ENCODE measurements around the gene TENT5A.
"Not testable (repeated sequence)": the region's sequence is repeated elsewhere in the genome, so short reads cannot be mapped to it uniquely, and the experiment has no call there.

Gene TENT5A

DNA sequence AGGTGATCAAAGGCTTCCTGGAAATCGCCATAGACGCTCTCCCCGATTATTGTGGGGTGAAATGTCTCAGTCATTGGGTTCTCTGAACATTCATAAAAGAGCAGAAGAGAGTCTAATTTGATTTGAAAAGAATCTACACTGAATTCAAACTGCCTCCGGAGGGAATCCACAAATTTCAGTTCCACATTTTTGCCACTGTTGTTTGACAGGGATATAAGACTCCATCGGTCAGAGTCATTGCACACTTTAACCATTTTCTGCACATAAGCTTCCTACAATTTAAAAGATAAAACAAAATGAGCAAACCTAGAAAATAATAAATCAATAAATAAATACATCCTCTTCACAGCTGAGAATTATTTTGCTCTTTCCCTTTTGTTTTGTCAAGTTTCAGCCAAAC lies 2.3 kb downstream of the TENT5A start:
- no peak overlapping the region for H3K9ac ChIP-seq (ENCODE audit: low read depth, low read length)
- H3K27me3 ChIP-seq (ENCODE audit: control insufficient read depth, insufficient read depth, low read length) = peaks cover 40% of the 10 kb centered on the region
- H3K27ac ChIP-seq (ENCODE audit: low read depth, low read length) = no peak overlapping the region
- peak overlapping the region; percentile 10; the same call in 1 of the 2 replicates for H3K4me3 ChIP-seq (ENCODE audit: low read depth, low read length)
- no peaks in the 10 kb centered on the region for H3K36me3 ChIP-seq (ENCODE audit: control insufficient read depth, insufficient read depth, low read length)
- no peaks in the 10 kb centered on the region for H3K9me3 ChIP-seq (ENCODE audit: control insufficient read depth, insufficient read depth, low read length)
- H3K4me1 ChIP-seq (ENCODE audit: control insufficient read depth, insufficient read depth, low read length) = peaks cover 7% of the 10 kb centered on the region

DNA sequence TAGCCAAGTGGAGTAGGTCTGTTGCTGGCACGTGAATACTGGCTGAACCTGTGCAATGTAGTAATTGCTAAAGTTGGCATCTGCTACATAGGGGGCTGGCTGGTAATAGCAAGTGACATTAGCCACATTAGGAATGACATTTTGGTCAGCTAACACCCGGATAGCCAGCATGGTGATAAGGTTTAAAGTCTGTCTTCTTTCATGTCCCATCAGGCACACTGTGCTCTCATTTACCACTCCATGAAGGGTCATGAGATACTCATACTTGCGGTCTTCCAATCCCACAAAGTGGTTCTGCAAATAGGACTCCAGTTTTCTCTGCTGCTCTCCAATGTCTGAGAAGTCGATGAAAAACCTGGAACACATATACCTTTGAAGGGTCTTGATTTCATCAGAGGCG lies 2.8 kb downstream of the TENT5A start:
- no peaks in the 10 kb centered on the region for H3K9me3 ChIP-seq (ENCODE audit: control insufficient read depth, insufficient read depth, low read length)
- H3K27me3 ChIP-seq (ENCODE audit: control insufficient read depth, insufficient read depth, low read length) = peaks cover 38% of the 10 kb centered on the region
- H3K36me3 ChIP-seq (ENCODE audit: control insufficient read depth, insufficient read depth, low read length) = no peaks in the 10 kb centered on the region
- no peak overlapping the region for H3K9ac ChIP-seq (ENCODE audit: low read depth, low read length)
- peaks cover 7% of the 10 kb centered on the region for H3K4me1 ChIP-seq (ENCODE audit: control insufficient read depth, insufficient read depth, low read length)
- H3K4me3 ChIP-seq (ENCODE audit: low read depth, low read length) = no peak overlapping the region
- no peak overlapping the region for H3K27ac ChIP-seq (ENCODE audit: low read depth, low read length)

DNA sequence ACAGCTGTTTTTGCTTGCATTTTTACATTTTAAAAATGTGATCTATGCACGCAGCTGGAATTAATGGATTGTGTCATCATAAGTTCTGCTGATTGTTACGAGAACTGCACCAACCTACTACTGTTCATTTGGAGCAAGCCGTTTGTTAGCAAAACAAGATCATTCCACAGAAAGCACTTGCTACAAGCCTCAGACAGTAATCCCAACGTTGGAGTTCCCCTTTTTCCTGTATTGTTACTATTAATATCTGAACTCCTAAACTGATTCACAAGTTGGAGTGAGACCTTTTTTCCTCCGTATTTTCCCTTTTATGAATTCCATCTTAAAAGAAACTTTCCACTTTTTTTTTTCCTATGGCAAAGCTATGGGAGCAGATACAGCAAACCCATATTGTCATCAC lies 3.5 kb downstream of the TENT5A start:
- H3K4me3 ChIP-seq (ENCODE audit: low read depth, low read length) = no peak overlapping the region
- peaks cover 31% of the 10 kb centered on the region for H3K27me3 ChIP-seq (ENCODE audit: control insufficient read depth, insufficient read depth, low read length)

GRCh38 chr6:81747327-81747726 lies 5.2 kb downstream of the TENT5A start:
- Histone ChIP-seq H3K27ac (ENCODE audit: low read depth, low read length) (no peak overlapping the region), H3K9ac (ENCODE audit: low read depth, low read length) (no peak overlapping the region), H3K4me1 (ENCODE audit: control insufficient read depth, insufficient read depth, low read length) (peaks cover 2% of the 10 kb centered on the region; the same call in 1 of the 2 replicates), H3K27me3 (ENCODE audit: control insufficient read depth, insufficient read depth, low read length) (peaks cover 19% of the 10 kb centered on the region), H3K4me3 (ENCODE audit: low read depth, low read length) (no peak overlapping the region), H3K9me3 (ENCODE audit: control insufficient read depth, insufficient read depth, low read length) (no peaks in the 10 kb centered on the region), H3K36me3 (ENCODE audit: control insufficient read depth, insufficient read depth, low read length) (no peaks in the 10 kb centered on the region)

More for the DNA sequence above, 3.5 kb downstream of the TENT5A start:
- Histone ChIP-seq H3K4me1 (ENCODE audit: control insufficient read depth, insufficient read depth, low read length) (peaks cover 2% of the 10 kb centered on the region; the same call in 1 of the 2 replicates), H3K36me3 (ENCODE audit: control insufficient read depth, insufficient read depth, low read length) (no peaks in the 10 kb centered on the region), H3K9ac (ENCODE audit: low read depth, low read length) (no peak overlapping the region), H3K9me3 (ENCODE audit: control insufficient read depth, insufficient read depth, low read length) (no peaks in the 10 kb centered on the region), H3K27ac (ENCODE audit: low read depth, low read length) (no peak overlapping the region)

GRCh38 chr6:81744131-81744530 lies 8.3 kb downstream of the TENT5A start:
- no peaks in the 10 kb centered on the region for H3K4me1 ChIP-seq (ENCODE audit: control insufficient read depth, insufficient read depth, low read length)

DNA sequence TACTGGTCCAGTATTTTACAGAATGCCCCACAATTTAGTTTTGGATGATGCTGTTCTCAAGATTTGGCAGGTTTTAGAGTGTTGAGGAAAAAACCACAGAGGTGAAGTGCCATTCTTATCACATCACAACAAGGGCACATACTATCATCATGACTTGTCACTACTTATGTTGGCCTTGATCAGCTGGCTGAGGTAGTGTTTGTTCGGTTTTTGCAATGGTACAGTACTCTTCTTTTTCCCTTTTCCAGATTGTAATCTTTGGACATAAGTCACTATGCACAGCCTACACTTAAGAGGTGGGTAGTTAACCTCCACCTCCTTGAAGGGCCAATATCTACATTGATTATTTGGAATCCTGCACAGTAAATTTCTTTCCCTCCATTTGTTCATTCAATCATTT lies 8.8 kb downstream of the TENT5A start:
- no peak overlapping the region for H3K27ac ChIP-seq (ENCODE audit: low read depth, low read length)
- H3K9ac ChIP-seq (ENCODE audit: low read depth, low read length) = no peak overlapping the region
- H3K4me1 ChIP-seq (ENCODE audit: control insufficient read depth, insufficient read depth, low read length) = no peaks in the 10 kb centered on the region

More at GRCh38 chr6:81744131-81744530, 8.3 kb downstream of the TENT5A start:
- Histone ChIP-seq H3K27ac (ENCODE audit: low read depth, low read length) (no peak overlapping the region), H3K4me3 (ENCODE audit: low read depth, low read length) (no peak overlapping the region), H3K9ac (ENCODE audit: low read depth, low read length) (no peak overlapping the region), H3K27me3 (ENCODE audit: control insufficient read depth, insufficient read depth, low read length) (no peaks in the 10 kb centered on the region), H3K9me3 (ENCODE audit: control insufficient read depth, insufficient read depth, low read length) (no peaks in the 10 kb centered on the region), H3K36me3 (ENCODE audit: control insufficient read depth, insufficient read depth, low read length) (no peaks in the 10 kb centered on the region)

DNA sequence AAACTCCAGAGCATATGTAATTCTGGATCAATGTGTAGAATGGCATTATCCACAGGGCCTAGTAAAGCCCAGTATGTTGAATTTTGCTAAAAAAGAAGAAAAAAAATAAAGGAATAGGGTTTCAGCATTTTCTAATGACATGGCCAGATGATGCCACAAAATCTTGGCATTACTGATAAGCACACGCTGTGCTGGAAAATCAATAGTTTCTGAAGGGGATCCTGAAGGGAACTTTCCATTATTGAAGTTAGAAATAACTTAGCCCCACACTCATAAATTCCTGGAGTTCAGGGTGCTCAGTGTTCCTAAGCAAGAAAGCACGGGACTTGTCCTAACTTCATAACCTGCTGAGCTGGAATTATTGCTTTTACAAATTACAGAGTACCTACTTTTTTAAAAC lies 10.8 kb downstream of the TENT5A start:
- H3K27me3 ChIP-seq (ENCODE audit: control insufficient read depth, insufficient read depth, low read length) = no peaks in the 10 kb centered on the region
- H3K27ac ChIP-seq (ENCODE audit: low read depth, low read length) = no peak overlapping the region
- H3K4me3 ChIP-seq (ENCODE audit: low read depth, low read length) = no peak overlapping the region
- no peak overlapping the region for H3K9ac ChIP-seq (ENCODE audit: low read depth, low read length)
- H3K4me1 ChIP-seq (ENCODE audit: control insufficient read depth, insufficient read depth, low read length) = peaks cover 6% of the 10 kb centered on the region; the same call in 1 of the 2 replicates
- no peaks in the 10 kb centered on the region for H3K9me3 ChIP-seq (ENCODE audit: control insufficient read depth, insufficient read depth, low read length)
- no peaks in the 10 kb centered on the region for H3K36me3 ChIP-seq (ENCODE audit: control insufficient read depth, insufficient read depth, low read length)

More for the DNA sequence above, 8.8 kb downstream of the TENT5A start:
- H3K36me3 ChIP-seq (ENCODE audit: control insufficient read depth, insufficient read depth, low read length) = no peaks in the 10 kb centered on the region
- no peak overlapping the region for H3K4me3 ChIP-seq (ENCODE audit: low read depth, low read length)
- H3K27me3 ChIP-seq (ENCODE audit: control insufficient read depth, insufficient read depth, low read length) = no peaks in the 10 kb centered on the region
- H3K9me3 ChIP-seq (ENCODE audit: control insufficient read depth, insufficient read depth, low read length) = no peaks in the 10 kb centered on the region

GRCh38 chr6:81740591-81740990 lies 11.9 kb downstream of the TENT5A start:
- not testable (repeated sequence) for H3K9me3 ChIP-seq (ENCODE audit: control insufficient read depth, insufficient read depth, low read length); H3K36me3 ChIP-seq (ENCODE audit: control insufficient read depth, insufficient read depth, low read length); H3K4me1 ChIP-seq (ENCODE audit: control insufficient read depth, insufficient read depth, low read length); H3K9ac ChIP-seq (ENCODE audit: low read depth, low read length); H3K27me3 ChIP-seq (ENCODE audit: control insufficient read depth, insufficient read depth, low read length); H3K27ac ChIP-seq (ENCODE audit: low read depth, low read length); H3K4me3 ChIP-seq (ENCODE audit: low read depth, low read length)

DNA sequence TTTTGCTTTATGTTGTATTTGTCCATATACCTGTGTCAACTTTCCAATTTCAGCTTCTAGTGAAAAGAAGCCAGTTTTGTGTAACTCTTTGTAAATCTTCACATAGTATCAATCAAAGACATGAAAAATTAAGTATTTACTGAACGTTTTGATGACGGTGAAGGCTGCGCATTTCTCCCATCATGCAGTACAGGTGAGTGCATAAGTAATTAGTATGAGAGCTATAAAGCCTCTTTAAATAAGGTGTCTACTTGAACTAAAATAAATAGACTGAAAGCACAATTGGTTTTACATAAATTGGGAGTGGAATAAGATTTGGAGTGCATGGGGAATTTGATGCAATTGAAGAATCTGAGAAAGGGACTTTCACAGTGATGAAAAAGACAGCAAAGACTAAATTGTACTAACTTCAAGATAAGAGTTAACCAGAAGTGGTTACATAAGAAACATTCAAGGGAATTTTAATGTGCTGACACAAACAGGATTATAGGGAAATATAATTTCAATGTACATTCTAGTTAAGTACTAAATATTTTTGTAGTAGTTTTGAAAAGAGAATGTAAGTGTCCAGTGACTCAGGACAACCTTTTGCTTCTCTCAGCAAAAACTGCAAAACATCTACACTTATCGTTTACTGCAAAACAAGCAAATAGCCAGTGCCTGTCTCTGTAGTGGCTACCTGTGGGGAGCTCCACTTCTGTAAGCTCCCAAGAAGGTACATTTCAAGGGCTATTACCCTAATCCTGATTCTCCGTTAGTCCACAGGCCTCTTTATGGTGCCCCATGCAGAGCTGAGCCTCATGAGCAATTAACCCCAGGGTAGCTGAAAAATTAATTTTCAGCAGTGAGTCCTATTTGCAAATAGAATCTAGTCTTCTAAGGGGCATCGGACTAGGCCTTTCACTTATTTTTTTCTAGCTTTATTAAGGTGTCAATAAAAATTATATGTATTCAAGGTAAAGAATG lies 13.0 kb downstream of the TENT5A start:
- Histone ChIP-seq H3K27me3 (ENCODE audit: control insufficient read depth, insufficient read depth, low read length) (no peaks in the 10 kb centered on the region), H3K36me3 (ENCODE audit: control insufficient read depth, insufficient read depth, low read length) (no peaks in the 10 kb centered on the region), H3K4me1 (ENCODE audit: control insufficient read depth, insufficient read depth, low read length) (peaks cover 6% of the 10 kb centered on the region; the same call in 1 of the 2 replicates), H3K9ac (ENCODE audit: low read depth, low read length) (no peak overlapping the region), H3K9me3 (ENCODE audit: control insufficient read depth, insufficient read depth, low read length) (no peaks in the 10 kb centered on the region), H3K4me3 (ENCODE audit: low read depth, low read length) (no peak overlapping the region), H3K27ac (ENCODE audit: low read depth, low read length) (no peak overlapping the region)

- Histone ChIP-seq H3K9ac (ENCODE audit: low read depth, low read length) (no peak overlapping the region), H3K27ac (ENCODE audit: low read depth, low read length) (no peak overlapping the region), H3K4me3 (ENCODE audit: low read depth, low read length) (no peak overlapping the region), H3K9me3 (ENCODE audit: control insufficient read depth, insufficient read depth, low read length) (no peaks in the 10 kb centered on the region), H3K27me3 (ENCODE audit: control insufficient read depth, insufficient read depth, low read length) (no peaks in the 10 kb centered on the region), H3K36me3 (ENCODE audit: control insufficient read depth, insufficient read depth, low read length) (no peaks in the 10 kb centered on the region), H3K4me1 (ENCODE audit: control insufficient read depth, insufficient read depth, low read length) (peaks cover 6% of the 10 kb centered on the region; the same call in 1 of the 2 replicates)
Measured at GRCh38 chr6:81736428-81736827, 16.1 kb downstream of the TENT5A start.

DNA sequence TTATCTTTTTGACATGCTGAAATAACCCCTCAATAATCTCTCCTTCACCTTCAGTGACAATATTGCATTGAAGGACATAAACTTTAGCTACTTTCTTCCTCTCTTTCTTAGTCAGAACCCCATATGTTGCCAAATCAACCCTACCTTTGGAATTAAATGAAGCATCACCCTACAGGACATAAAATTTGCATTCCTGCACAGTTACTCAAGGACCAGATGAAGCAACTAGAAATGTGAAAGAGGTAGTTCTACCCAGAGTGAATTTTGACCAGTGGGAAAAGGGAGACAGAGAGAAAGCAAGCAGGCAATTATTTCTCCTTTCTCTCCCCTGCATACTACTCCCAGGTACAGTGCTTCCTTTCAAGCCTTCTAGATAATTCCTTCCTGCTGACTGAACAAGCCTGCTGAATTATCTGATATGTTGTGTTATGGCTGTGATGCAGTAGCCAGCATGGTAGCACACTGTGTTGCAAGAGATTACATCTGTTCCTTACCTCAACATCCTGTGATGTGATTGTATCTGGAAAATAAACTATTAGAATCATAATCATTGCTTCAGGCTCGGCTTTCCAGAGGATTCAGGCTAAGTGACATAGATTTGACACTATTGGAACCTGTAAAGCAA lies 16.6 kb downstream of the TENT5A start:
- H3K9me3 ChIP-seq (ENCODE audit: control insufficient read depth, insufficient read depth, low read length) = no peaks in the 10 kb centered on the region
- no peak overlapping the region for H3K9ac ChIP-seq (ENCODE audit: low read depth, low read length)
- H3K27ac ChIP-seq (ENCODE audit: low read depth, low read length) = no peak overlapping the region
- H3K27me3 ChIP-seq (ENCODE audit: control insufficient read depth, insufficient read depth, low read length) = no peaks in the 10 kb centered on the region
- peaks cover 6% of the 10 kb centered on the region; the same call in 1 of the 2 replicates for H3K4me1 ChIP-seq (ENCODE audit: control insufficient read depth, insufficient read depth, low read length)
- H3K4me3 ChIP-seq (ENCODE audit: low read depth, low read length) = no peak overlapping the region
- no peaks in the 10 kb centered on the region for H3K36me3 ChIP-seq (ENCODE audit: control insufficient read depth, insufficient read depth, low read length)
